NCI-H748 (cell line): ENCODE data around the gene MKKS.

Experiments
- DNase-seq: peaks from one replicate; lab custom pipeline; 2025; ENCODE audit not compliant: unreplicated experiment; lab: John Stamatoyannopoulos, UW

Gene MKKS

GRCh38 chr20:10433623-10434466 is at the start of gene MKKS:
Gene MKKS, minus strand, starts transcription at chr20:10434222. Its CDS starts 20,708 bp downstream, at chr20:10413514.
- DNase-seq: peak; percentile 95

GRCh38 chr20:10483691-10484090 is 49.7 kb upstream of the MKKS start:
- DNase-seq: no peak

GRCh38 chr20:10481676-10482075 is 47.7 kb upstream of the MKKS start:
- no peak for DNase-seq

- no peak for DNase-seq
These were observed 44.9 kb upstream of the MKKS start for GRCh38 chr20:10478930-10479329.

GRCh38 chr20:10478205-10478604 is 44.2 kb upstream of the MKKS start:
- no peak for DNase-seq

GRCh38 chr20:10476319-10476724 is 42.3 kb upstream of the MKKS start:
- DNase-seq: no peak

- no peak for DNase-seq
These were observed 41.2 kb upstream of the MKKS start for GRCh38 chr20:10475225-10475624.

GRCh38 chr20:10474606-10475184 is 40.7 kb upstream of the MKKS start:
- no peak for DNase-seq

- no peak for DNase-seq
These were observed 38.8 kb upstream of the MKKS start for GRCh38 chr20:10472871-10473270.

GRCh38 chr20:10470276-10470675 is 36.3 kb upstream of the MKKS start:
- no peak for DNase-seq

- DNase-seq: peak; percentile 99
These were observed 35.6 kb upstream of the MKKS start for GRCh38 chr20:10469599-10469998.

GRCh38 chr20:10469056-10469455 is 35.0 kb upstream of the MKKS start:
- no peak for DNase-seq

- DNase-seq: no peak
These were observed 34.4 kb upstream of the MKKS start for GRCh38 chr20:10468340-10468845.

- DNase-seq: no peak
These were observed 33.8 kb upstream of the MKKS start for GRCh38 chr20:10467681-10468339.

- DNase-seq: no peak
These were observed 32.8 kb upstream of the MKKS start for GRCh38 chr20:10466855-10467254.

GRCh38 chr20:10466325-10466724 is 32.3 kb upstream of the MKKS start:
- no peak for DNase-seq

GRCh38 chr20:10465135-10465534 is 31.1 kb upstream of the MKKS start:
- peak; percentile 57 for DNase-seq

GRCh38 chr20:10463622-10464021 is 29.6 kb upstream of the MKKS start:
- no peak for DNase-seq

GRCh38 chr20:10462516-10462915 is 28.5 kb upstream of the MKKS start:
- no peak for DNase-seq

- no peak for DNase-seq
These were observed 27.5 kb upstream of the MKKS start for GRCh38 chr20:10461495-10461894.

GRCh38 chr20:10454151-10454750 is 20.2 kb upstream of the MKKS start:
- DNase-seq: no peak
